GM12874 (cell line): ENCODE measurements around the gene MICB.

Source experiments
- CTCF ChIP-seq: IDR thresholded peaks from 2 replicates; pipeline ENCODE4 v1.5.1; 2011; ENCODE audit warnings: low read depth, mild to moderate bottlenecking, control low read depth, low read length, moderate library complexity; ENCODE audit not compliant: insufficient read depth

Gene MICB

GRCh38 chr6:31556307-31556706 is 58.4 kb downstream of the MICB start:
- no peak for TF ChIP-seq CTCF

- no peak for TF ChIP-seq CTCF
Measured at GRCh38 chr6:31557443-31558317, 59.7 kb downstream of the MICB start.

- no peak for TF ChIP-seq CTCF
Measured at GRCh38 chr6:31558318-31558625, 60.3 kb downstream of the MICB start.

- no peak for TF ChIP-seq CTCF
Measured at GRCh38 chr6:31558631-31559500, 60.9 kb downstream of the MICB start.

- TF ChIP-seq CTCF: no peak
Measured at GRCh38 chr6:31559606-31559957, 61.6 kb downstream of the MICB start.

- no peak for TF ChIP-seq CTCF
Measured at GRCh38 chr6:31559958-31560696, 62.2 kb downstream of the MICB start.

GRCh38 chr6:31560697-31561058 is 62.7 kb downstream of the MICB start:
- no peak for TF ChIP-seq CTCF
